ENCODE results near the gene PRPF40A.

Gene PRPF40A

GRCh38 chr2:152617456-152618192, 99.6 kb downstream of the PRPF40A start:
- TF ChIP-seq CTCF (IDR thresholded peaks at IDR 0.05): no peak
- H3K36me3 ChIP-seq: no peaks in the 10 kb centered on the region
- no peaks in the 10 kb centered on the region for H3K27me3 ChIP-seq
- no peak overlapping the region for H3K27ac ChIP-seq
- no peak overlapping the region for H3K4me3 ChIP-seq (ENCODE audit: low read depth in 1 of 2, low read length in 1 of 2)
- peaks cover 14 to 23% of the 10 kb centered on the region in 2 experiments for H3K4me1 ChIP-seq (ENCODE audit: control insufficient read depth in 1 of 2, insufficient read depth in 1 of 2, low read depth in 1 of 2, low read length in 1 of 2)
- no peaks in the 10 kb centered on the region for H3K9me3 ChIP-seq

GRCh38 chr2:152615177-152615576, 102.1 kb downstream of the PRPF40A start:
- peaks cover 33 to 42% of the 10 kb centered on the region in 2 experiments for H3K4me1 ChIP-seq (ENCODE audit: control insufficient read depth in 1 of 2, insufficient read depth in 1 of 2, low read depth in 1 of 2, low read length in 1 of 2)
- TF ChIP-seq CTCF (IDR thresholded peaks at IDR 0.05): no peak
- H3K36me3 ChIP-seq: no peaks in the 10 kb centered on the region
- no peak overlapping the region for H3K27ac ChIP-seq
- H3K4me3 ChIP-seq (ENCODE audit: low read depth in 1 of 2, low read length in 1 of 2): no peak overlapping the region
- no peaks in the 10 kb centered on the region for H3K9me3 ChIP-seq
- no peaks in the 10 kb centered on the region for H3K27me3 ChIP-seq

GRCh38 chr2:152613235-152613634, 104.0 kb downstream of the PRPF40A start:
- no peak for TF ChIP-seq CTCF (IDR thresholded peaks at IDR 0.05)
- Histone ChIP-seq H3K27me3 (no peaks in the 10 kb centered on the region), H3K4me3 (ENCODE audit: low read depth in 1 of 2, low read length in 1 of 2) (peak overlapping the region in 1 of 2 experiments; percentile 57), H3K27ac (peak overlapping the region; percentile 98), H3K36me3 (no peaks in the 10 kb centered on the region), H3K4me1 (ENCODE audit: control insufficient read depth in 1 of 2, insufficient read depth in 1 of 2, low read depth in 1 of 2, low read length in 1 of 2) (peaks cover 33 to 42% of the 10 kb centered on the region in 2 experiments), H3K9me3 (no peaks in the 10 kb centered on the region)

- Histone ChIP-seq H3K4me1 (ENCODE audit: control insufficient read depth in 1 of 2, insufficient read depth in 1 of 2, low read depth in 1 of 2, low read length in 1 of 2) (peaks cover 33 to 42% of the 10 kb centered on the region in 2 experiments), H3K36me3 (no peaks in the 10 kb centered on the region), H3K9me3 (no peaks in the 10 kb centered on the region), H3K27ac (peak overlapping the region; percentile 98), H3K27me3 (no peaks in the 10 kb centered on the region), H3K4me3 (ENCODE audit: low read depth in 1 of 2, low read length in 1 of 2) (peak overlapping the region; percentile 45 to 57)
- peak; percentile 46 for TF ChIP-seq CTCF (IDR thresholded peaks at IDR 0.05)
Observed at GRCh38 chr2:152611458-152612231, 105.6 kb downstream of the PRPF40A start.

- TF ChIP-seq CTCF (IDR thresholded peaks at IDR 0.05): no peak
- Histone ChIP-seq H3K4me1 (ENCODE audit: control insufficient read depth in 1 of 2, insufficient read depth in 1 of 2, low read depth in 1 of 2, low read length in 1 of 2) (peaks cover 33 to 38% of the 10 kb centered on the region in 2 experiments), H3K27ac (no peak overlapping the region), H3K36me3 (no peaks in the 10 kb centered on the region), H3K4me3 (ENCODE audit: low read depth in 1 of 2, low read length in 1 of 2) (no peak overlapping the region), H3K27me3 (no peaks in the 10 kb centered on the region), H3K9me3 (no peaks in the 10 kb centered on the region)
Observed at GRCh38 chr2:152609699-152610098, 107.6 kb downstream of the PRPF40A start.

Measured in neutrophil (primary cell).